ENCODE results near the gene RAB3C.
"Not testable (repeated sequence)": the region's sequence is repeated elsewhere in the genome, so short reads cannot be mapped to it uniquely, and the experiment has no call there.

RAB3C gene

GRCh38 chr5:58582803-58583491, at the start of gene RAB3C:
Gene RAB3C, plus strand, starts transcription at chr5:58583075. Its CDS starts 134 bp downstream, at chr5:58583209.
- H3K4me3 ChIP-seq (ENCODE audit: low read depth, low read length), result peak within 1 kb of the TSS; percentile 53
- TF ChIP-seq CTCF (IDR thresholded peaks at IDR 0.05; ENCODE audit: control insufficient read depth, extremely low read depth, insufficient read depth), result no peak
- DNase-seq (ENCODE audit: low read depth), result peak; percentile 85

- DNase-seq (ENCODE audit: low read depth); H3K4me3 ChIP-seq (ENCODE audit: low read depth, low read length): not testable (repeated sequence)
Observed at GRCh38 chr5:58541935-58542334, 40.9 kb upstream of the RAB3C start.

GRCh38 chr5:58542709-58543108, 40.2 kb upstream of the RAB3C start:
- TF ChIP-seq CTCF (IDR thresholded peaks at IDR 0.05; ENCODE audit: control insufficient read depth, extremely low read depth, insufficient read depth), result no peak
- H3K4me3 ChIP-seq (ENCODE audit: low read depth, low read length), result no peak overlapping the region
- DNase-seq (ENCODE audit: low read depth), result no peak

- no peak for DNase-seq (ENCODE audit: low read depth)
- H3K4me3 ChIP-seq (ENCODE audit: low read depth, low read length), result no peak overlapping the region
- TF ChIP-seq CTCF (IDR thresholded peaks at IDR 0.05; ENCODE audit: control insufficient read depth, extremely low read depth, insufficient read depth), result no peak
Observed at GRCh38 chr5:58543723-58544122, 39.2 kb upstream of the RAB3C start.

GRCh38 chr5:58544195-58544594, 38.7 kb upstream of the RAB3C start:
- TF ChIP-seq CTCF (IDR thresholded peaks at IDR 0.05; ENCODE audit: control insufficient read depth, extremely low read depth, insufficient read depth), result no peak
- no peak for DNase-seq (ENCODE audit: low read depth)
- H3K4me3 ChIP-seq (ENCODE audit: low read depth, low read length), result no peak overlapping the region

GRCh38 chr5:58544926-58545325, 37.9 kb upstream of the RAB3C start:
- H3K4me3 ChIP-seq (ENCODE audit: low read depth, low read length), result no peak overlapping the region
- no peak for DNase-seq (ENCODE audit: low read depth)
- TF ChIP-seq CTCF (IDR thresholded peaks at IDR 0.05; ENCODE audit: control insufficient read depth, extremely low read depth, insufficient read depth), result no peak

GRCh38 chr5:58545912-58546311, 37.0 kb upstream of the RAB3C start:
- DNase-seq (ENCODE audit: low read depth), result no peak

More at GRCh38 chr5:58545912-58546311, 37.0 kb upstream of the RAB3C start:
- no peak for TF ChIP-seq CTCF (IDR thresholded peaks at IDR 0.05; ENCODE audit: control insufficient read depth, extremely low read depth, insufficient read depth)
- H3K4me3 ChIP-seq (ENCODE audit: low read depth, low read length), result no peak overlapping the region

All from LNCaP clone FGC (cell line).